ENCODE data around the gene SDCCAG8.

The SDCCAG8 gene

GRCh38 chr1:243505986-243506689 lies 250.3 kb downstream of the SDCCAG8 start:
- no peak for DNase-seq (ENCODE audit: low spot score)

DNA sequence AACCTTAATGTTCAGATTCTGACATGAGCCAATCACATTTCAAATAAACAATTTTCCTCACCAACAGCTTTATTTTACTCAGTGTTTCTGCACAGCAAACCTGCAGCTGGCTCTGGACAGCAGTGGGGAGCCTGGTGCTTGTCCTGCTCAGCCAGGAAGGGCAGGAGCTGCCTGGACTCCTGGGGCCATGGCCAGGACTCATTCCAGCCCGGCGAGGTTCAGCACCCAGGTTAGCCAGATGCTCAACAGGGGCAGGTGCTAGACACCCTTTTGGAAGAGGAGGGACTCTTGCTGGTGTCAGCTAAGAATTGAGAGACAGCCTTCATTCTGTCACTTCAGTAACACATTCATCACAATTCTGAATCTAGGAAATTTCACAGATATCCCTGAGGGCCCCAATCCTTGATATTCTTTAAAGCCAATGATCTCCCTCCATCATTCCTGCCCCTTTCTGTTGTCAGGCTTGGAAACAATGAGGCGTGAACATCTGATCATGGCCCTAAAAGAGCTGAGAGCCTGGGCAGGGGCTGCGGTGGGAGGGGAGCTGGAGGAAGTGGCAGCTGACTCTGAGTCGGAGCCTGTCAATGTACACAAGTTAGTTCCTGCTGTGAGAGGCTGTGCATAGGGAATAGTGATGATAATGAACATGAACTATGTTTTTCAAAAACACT lies 251.3 kb downstream of the SDCCAG8 start:
- DNase-seq (ENCODE audit: low spot score) = no peak

- no peak for DNase-seq (ENCODE audit: low spot score)
These were observed 251.9 kb downstream of the SDCCAG8 start for GRCh38 chr1:243507672-243508302.

GRCh38 chr1:243508303-243508713 lies 252.5 kb downstream of the SDCCAG8 start:
- DNase-seq (ENCODE audit: low spot score) = no peak

DNA sequence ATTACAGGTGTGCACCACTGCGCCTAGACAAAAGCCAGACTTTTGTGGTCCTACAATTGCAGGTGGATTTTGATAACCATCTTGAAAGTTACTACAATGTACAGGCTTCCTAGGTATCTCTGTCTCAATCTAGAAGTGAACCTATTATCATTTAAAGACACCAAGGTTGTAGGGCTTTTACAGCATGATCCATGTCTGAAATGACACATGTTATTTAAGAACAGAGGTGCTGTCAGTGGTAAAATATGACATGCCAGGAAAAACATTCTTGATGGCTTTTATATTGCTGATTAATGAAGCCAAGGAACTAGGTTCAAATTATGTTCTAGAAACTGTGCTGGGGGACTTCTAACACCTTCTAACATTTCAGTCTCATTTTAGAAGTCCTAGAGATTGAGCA lies 253.1 kb downstream of the SDCCAG8 start:
- no peak for DNase-seq (ENCODE audit: low spot score)

DNA sequence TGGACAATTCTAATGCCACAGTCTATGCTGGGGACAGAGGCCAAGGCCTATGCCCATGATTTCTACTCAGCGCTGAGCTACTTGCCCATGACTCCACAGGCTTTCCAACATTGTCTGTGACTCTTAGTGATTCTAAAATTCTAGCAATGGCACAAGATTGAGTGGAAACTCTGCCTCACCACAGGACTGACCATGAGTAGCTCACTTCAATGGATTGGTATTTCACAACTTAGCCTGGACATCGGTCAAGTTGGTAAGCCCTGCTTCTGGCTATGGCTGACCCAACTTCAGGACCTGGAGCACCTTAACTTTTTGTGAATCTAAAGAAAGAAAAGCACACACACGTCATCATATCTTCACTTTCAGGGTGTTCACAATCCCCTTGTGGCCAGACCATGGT lies 255.1 kb downstream of the SDCCAG8 start:
- no peak for DNase-seq (ENCODE audit: low spot score)

- DNase-seq (ENCODE audit: low spot score) = no peak
These were observed 258.1 kb downstream of the SDCCAG8 start for GRCh38 chr1:243513726-243514491.

DNA sequence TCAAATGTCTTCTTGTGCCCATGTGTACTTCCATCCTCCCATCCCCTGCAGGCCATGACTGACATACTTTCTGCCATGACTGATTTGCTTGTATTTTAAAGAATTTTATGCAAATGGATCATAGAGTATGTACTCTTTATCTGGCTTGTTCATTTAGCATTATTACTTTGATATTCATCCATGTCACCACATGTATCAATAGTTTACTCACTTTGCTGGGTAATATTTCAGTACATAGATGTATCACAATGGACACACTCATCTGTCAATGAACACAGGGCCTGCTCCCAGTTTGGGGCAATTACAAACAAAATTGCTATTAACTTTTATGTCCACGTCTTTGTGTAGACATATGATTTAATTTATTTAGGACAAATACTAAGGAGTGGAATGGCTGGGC lies 259.1 kb downstream of the SDCCAG8 start:
- no peak for DNase-seq (ENCODE audit: low spot score)

- DNase-seq (ENCODE audit: low spot score) = no peak
These were observed 265.0 kb downstream of the SDCCAG8 start for GRCh38 chr1:243520831-243521230.

DNA sequence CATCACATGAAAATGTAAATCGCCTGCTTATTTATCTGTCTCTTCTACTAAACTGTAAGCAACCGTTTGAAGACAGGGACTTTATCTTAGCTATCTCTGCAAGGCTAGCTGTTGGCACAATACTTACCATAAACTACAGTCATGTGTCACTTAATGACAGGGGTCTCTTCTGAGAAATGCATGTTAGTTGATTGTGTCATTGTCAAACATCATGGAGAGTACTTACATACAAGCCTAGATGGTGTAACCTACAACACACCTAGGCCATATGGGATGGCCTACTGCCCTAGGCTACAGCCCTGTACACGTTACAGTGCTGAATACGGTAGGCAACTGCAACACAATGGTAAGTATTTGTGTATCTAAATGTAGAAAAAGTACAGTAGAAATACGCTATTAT lies 267.9 kb downstream of the SDCCAG8 start:
- DNase-seq (ENCODE audit: low spot score) = no peak

- peak; percentile 47 for DNase-seq (ENCODE audit: low spot score)
These were observed 269.2 kb downstream of the SDCCAG8 start for GRCh38 chr1:243525085-243525487.

GRCh38 chr1:243526180-243526579 lies 270.3 kb downstream of the SDCCAG8 start:
- DNase-seq (ENCODE audit: low spot score) = no peak

DNA sequence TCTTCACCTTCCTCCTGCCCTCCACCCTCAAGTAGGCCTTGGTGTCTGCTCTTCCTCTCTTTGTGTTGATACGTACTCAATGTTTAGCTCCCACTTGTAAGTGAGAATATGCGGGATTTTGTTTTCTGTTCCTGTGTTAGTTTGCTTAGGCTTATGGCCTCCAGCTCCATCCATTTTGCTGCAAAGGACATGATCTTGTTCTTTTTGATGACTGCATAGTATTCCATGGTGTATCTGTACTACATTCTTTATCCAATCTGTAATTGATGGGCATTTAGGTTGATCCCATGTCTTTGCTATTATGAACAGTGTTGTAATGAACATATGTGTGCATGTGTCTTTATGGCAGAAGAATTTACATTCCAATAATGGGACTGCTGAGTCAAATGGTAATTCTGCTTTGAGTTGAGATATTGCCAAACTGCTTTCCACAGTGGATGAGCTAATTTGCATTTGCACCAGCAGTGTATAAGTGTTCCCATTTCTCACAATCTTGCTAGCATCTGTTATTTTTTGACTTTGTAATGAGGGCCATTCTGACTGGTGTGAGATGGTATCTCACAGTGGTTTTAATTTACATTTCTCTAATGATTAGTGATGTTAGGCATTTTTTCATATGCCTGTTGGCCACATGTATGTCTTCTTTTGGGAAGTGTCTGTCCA lies 272.7 kb downstream of the SDCCAG8 start:
- DNase-seq (ENCODE audit: low spot score) = no peak

GRCh38 chr1:243529512-243529911 lies 273.7 kb downstream of the SDCCAG8 start:
- DNase-seq (ENCODE audit: low spot score) = no peak

- DNase-seq (ENCODE audit: low spot score) = no peak
These were observed 279.2 kb downstream of the SDCCAG8 start for GRCh38 chr1:243535014-243535413.

DNA sequence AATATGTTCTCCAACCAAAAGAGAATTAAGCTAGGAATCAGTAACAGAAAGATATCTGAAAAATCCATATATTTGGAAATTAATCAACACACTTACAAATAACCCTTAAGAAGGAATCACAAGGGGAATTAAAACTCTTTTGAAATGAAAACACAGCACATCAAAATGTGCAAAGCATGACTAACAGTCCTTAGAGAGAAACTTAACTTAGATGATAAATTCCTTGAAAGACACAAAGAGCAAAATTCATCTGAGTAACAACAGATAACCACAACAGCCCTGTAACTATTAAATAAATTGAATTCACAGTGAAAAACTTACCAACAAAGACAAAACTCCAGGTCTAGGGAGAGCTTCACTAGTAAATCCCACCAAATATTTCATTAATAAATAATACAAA lies 283.8 kb downstream of the SDCCAG8 start:
- no peak for DNase-seq (ENCODE audit: low spot score)

DNA sequence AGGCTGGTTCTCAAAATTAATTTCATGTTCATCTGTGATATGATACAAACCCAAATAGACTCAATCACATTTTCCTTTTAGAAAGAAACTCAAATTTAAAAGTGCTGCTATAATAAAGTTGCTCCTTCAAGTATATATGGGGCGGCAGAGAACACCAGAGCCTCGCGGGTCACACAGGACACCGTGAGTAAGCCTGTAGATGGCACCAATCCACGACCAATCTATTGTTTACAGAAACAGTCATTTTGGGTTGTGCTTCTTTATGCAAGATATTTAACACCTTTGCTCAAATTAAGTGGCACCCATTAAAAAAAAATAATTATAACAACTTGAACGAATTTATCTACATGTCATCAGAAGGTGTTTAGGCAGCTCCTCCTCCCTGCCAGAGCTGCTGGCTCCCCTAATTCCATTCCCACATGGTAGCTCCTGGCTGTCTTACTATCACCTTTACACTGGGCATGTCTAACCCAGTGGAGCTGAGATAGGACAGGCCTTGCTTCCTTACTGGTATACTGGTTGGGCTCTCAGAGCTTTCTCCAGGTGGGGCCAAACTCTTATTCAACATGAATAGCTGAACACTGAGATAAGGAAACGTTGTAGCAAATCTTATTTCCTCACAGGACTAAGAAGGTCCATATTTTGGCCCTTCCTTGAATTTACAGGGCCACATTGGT lies 287.0 kb downstream of the SDCCAG8 start:
- no peak for DNase-seq (ENCODE audit: low spot score)

- no peak for DNase-seq (ENCODE audit: low spot score)
These were observed 287.7 kb downstream of the SDCCAG8 start for GRCh38 chr1:243543501-243543900.

GRCh38 chr1:243546457-243546856 lies 290.6 kb downstream of the SDCCAG8 start:
- no peak for DNase-seq (ENCODE audit: low spot score)

- DNase-seq (ENCODE audit: low spot score) = no peak
These were observed 292.1 kb downstream of the SDCCAG8 start for GRCh38 chr1:243547891-243548290.

- no peak for DNase-seq (ENCODE audit: low spot score)
These were observed 292.7 kb downstream of the SDCCAG8 start for GRCh38 chr1:243548516-243548915.

Measured in hepatic stellate cell (primary cell).